NCI-H2081 treated with DMSO at 0.1 percent for 48 hours (cell line): ENCODE data around the gene TGFBI.

Experiments used
- DNase-seq: peaks from one replicate; lab custom pipeline; 2025; lab: John Stamatoyannopoulos, UW

Gene TGFBI

GRCh38 chr5:136047858-136048257, 19.1 kb downstream of the TGFBI start:
- DNase-seq, result no peak

GRCh38 chr5:136048966-136049365, 20.2 kb downstream of the TGFBI start:
- DNase-seq, result no peak

GRCh38 chr5:136051486-136052220, 22.9 kb downstream of the TGFBI start:
- DNase-seq, result no peak

GRCh38 chr5:136052692-136053335, 24.0 kb downstream of the TGFBI start:
- no peak for DNase-seq

- no peak for DNase-seq
Observed at GRCh38 chr5:136053336-136054141, 24.8 kb downstream of the TGFBI start.

- DNase-seq, result no peak
Observed at GRCh38 chr5:136054142-136055019, 25.6 kb downstream of the TGFBI start.

- DNase-seq, result no peak
Observed at GRCh38 chr5:136055612-136056309, 27.0 kb downstream of the TGFBI start.

GRCh38 chr5:136056336-136056735, 27.5 kb downstream of the TGFBI start:
- DNase-seq, result no peak

- DNase-seq, result no peak
Observed at GRCh38 chr5:136056771-136057335, 28.1 kb downstream of the TGFBI start.

GRCh38 chr5:136057401-136058038, 28.7 kb downstream of the TGFBI start:
- DNase-seq, result no peak

- no peak for DNase-seq
Observed at GRCh38 chr5:136058039-136058971, 29.5 kb downstream of the TGFBI start.

GRCh38 chr5:136058972-136059354, 30.2 kb downstream of the TGFBI start:
- no peak for DNase-seq

GRCh38 chr5:136060963-136061362, 32.2 kb downstream of the TGFBI start:
- DNase-seq, result no peak

GRCh38 chr5:136061630-136062365, 33.0 kb downstream of the TGFBI start:
- no peak for DNase-seq

- DNase-seq, result no peak
Observed at GRCh38 chr5:136062366-136063274, 33.8 kb downstream of the TGFBI start.

GRCh38 chr5:136063778-136064465, 35.1 kb downstream of the TGFBI start:
- DNase-seq, result no peak

GRCh38 chr5:136064510-136064909, 35.7 kb downstream of the TGFBI start:
- DNase-seq, result no peak
